ENCODE results near the gene IMMT.

- TF ChIP-seq CTCF (conservative IDR thresholded peaks at IDR 0.05; ENCODE audit: low read depth, low read length) = no peak
- TF ChIP-seq EZH2 (IDR thresholded peaks at IDR 0.05; ENCODE audit: borderline replicate concordance, low read depth, low read length, poor library complexity, severe bottlenecking) = no peak
Measured at GRCh38 chr2:86189782-86190416, 5.4 kb downstream of the IMMT start.

Measured in A673 (cell line).